SW480 (cell line): ENCODE measurements around the gene UCN2.
A peak's percentile ranks its signal among the peaks of the same experiment; 100 is the strongest.
"Not testable (repeated sequence)": the region's sequence is repeated elsewhere in the genome, so short reads cannot be mapped to it uniquely, and the experiment has no call there.

Experiments used
- DNase-seq: peaks from one replicate; pipeline ENCODE4 v3.0.0-alpha.2; 2016; ENCODE audit warnings: low spot score

The UCN2 gene

GRCh38 chr3:48561045-48561736 lies 2.4 kb downstream of the UCN2 start:
- peak; percentile 86 for DNase-seq

DNA sequence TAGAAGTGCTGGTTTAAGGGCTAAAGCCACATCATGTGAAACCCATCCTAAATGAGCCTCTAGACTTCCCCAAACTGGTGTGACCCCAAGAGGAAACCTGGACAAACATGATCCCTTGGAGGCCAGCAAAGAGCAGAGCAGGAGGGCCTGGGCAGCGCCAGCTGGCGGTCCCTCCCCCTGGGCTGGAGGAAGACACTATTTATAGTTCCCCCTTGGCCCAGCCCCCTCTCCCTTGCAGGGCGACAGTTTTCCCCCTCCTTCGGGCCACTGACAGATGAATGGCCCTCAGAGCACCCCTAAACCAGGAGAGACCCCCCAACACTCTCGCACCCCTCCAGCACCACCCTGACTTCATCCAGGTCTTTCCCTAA lies 2.9 kb downstream of the UCN2 start:
- DNase-seq, result no peak

DNA sequence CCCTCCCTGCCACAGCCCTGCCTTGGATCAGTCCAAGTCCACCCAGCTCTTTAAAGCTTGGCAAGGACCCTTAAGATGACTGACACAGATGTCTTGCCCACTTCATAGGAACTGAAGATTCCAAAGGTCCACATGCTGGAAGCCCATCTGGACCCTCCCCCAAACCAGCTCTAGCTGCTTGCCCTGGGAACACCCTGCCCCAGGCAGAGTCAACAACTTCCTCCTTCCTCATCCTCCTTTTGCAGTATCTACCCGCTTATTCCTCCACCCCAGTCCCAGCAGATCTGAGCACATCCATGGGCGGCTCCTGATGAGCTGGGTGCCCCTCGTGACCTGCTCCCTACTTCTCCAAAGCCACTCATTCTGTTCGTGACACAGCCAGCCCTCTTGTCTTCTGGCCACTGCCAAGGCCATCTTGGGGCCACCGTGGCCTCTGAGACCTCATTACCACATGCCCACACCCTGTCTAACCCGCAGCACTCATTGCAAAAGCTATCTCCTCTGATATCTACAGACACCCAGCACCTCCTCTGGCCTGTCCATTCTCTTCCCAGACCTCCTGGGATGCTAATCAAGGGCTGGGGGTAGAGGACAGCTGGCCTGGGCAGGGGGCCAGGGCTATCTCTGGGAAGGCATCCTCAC lies 5.0 kb downstream of the UCN2 start:
- no peak for DNase-seq

DNA sequence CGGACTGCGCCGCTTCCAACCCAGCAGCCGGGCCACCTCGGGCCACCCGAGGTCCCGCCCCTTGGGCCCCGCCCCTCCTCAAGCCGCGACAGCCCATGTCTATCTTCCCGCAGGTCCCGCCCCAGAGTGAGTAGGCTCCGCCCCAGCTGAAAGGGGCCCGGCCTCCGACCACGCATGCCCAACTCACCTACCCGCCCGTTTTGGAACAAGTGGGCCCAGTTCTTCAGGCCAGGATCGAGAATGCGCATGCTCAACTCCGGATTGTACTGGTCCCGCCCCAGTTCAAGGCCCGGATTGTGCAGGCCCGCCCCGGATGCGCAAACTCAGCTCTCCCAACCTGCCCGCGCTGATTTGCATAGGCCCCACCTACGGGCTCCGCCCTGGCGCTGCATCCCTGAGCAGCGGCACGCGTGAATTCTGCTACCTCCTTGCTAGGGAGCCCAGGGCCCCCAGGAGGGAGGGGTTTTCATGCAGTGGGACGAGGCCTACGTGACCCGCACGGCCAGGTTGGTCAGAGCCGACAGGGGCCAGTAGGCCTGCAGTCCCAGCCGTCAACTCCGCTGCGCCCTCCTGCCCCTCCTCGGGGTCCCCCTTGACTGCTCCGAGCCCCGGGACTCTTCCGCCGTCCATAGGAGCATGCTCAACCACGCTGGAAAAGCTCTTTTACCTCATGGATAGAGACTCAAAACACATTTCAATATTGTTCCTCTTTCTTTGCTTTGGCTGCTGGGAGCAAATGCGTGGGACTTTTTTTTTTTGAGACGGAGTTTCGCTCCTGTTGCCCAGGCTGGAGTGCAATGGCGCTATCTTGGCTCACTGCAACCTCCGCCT lies 6.6 kb downstream of the UCN2 start, which contains the start of gene PFKFB4:
PFKFB4 (minus strand) TSS at position 8 of the 831 bp plus-strand sequence. CDS start 26 bp downstream, outside the sequence.
- DNase-seq, result peak; percentile 99

- no peak for DNase-seq
These were observed 7.4 kb downstream of the UCN2 start for GRCh38 chr3:48555949-48556795.

DNA sequence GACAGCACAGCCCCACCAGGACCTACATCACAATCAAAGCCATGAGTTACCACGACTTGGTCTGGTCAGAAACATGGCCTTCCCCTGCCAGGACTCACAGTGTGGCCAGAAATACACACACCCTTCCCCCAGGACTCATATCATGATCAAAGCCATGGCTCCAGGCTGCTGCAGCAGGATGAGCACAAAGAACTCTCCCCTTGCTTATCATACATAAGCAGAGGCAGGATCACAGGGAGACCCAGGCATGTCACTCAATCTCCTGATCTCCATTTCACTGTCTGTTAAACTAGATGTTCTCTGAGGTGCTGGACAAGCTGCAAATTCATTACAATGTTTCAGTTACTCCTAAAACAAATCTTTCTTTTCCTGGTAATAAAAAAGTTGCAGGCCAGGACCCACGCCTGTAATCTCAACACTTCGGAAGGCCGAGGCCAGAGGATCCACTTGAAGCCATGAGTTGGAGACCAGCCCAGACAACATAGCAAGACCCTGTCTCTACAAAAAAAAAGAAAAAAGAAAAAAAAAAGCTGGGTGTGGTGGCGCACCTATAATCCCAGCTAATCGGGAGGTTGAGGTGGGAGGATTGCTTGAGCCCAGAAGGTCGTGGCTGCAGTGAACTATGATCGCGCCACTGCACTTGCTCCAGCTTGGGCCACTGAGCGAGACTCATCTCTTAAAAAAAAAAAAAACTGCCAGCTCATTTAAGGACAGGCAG lies 8.2 kb downstream of the UCN2 start:
- no peak for DNase-seq

DNA sequence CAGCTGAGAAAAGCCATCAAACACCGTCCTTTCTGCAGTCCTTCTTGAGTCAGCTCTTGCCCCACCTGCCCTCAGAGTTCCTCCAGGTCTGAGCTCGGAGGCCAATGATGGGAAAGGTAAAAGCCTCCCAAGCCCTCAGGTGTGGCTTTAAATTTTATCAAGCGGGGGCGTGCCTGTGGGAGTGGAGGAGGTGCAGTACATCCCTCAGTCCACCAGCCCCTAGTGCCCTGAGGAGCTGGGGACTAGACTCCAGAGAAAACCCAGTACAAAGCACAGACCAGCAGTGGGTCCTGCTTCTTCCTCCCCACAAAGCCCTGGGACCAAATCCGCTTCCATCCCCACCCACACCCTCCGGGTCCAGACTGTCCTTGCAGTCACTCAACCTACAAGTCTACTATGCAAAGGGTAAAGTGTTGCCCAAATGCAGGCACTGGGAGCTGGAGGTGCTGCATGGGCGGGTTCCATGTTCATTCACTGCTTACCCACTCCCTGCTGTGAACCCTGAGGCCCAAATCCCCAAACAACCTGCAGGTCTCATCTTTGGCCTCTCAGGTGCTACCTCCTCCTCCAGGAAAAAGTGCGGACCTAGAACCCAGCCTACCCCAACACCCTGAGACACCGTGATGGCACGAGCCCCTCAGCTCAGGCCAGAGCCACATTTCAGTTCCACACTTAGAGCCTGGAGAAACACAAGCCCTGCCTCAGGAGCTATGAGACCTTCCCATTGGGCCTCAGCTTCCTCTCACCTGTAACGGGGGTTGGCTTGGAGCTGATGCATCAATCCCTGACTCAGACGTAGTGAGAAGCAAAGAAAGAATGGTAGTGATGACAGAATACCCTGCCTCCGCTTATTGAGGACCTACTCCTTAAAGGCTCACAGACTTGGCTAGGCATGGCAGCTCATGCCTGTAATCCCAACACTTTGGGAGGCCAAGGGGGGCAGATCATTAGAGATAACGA lies 9.4 kb downstream of the UCN2 start:
- DNase-seq, result no peak

GRCh38 chr3:48553361-48553760 lies 10.2 kb downstream of the UCN2 start:
- DNase-seq, result no peak

DNA sequence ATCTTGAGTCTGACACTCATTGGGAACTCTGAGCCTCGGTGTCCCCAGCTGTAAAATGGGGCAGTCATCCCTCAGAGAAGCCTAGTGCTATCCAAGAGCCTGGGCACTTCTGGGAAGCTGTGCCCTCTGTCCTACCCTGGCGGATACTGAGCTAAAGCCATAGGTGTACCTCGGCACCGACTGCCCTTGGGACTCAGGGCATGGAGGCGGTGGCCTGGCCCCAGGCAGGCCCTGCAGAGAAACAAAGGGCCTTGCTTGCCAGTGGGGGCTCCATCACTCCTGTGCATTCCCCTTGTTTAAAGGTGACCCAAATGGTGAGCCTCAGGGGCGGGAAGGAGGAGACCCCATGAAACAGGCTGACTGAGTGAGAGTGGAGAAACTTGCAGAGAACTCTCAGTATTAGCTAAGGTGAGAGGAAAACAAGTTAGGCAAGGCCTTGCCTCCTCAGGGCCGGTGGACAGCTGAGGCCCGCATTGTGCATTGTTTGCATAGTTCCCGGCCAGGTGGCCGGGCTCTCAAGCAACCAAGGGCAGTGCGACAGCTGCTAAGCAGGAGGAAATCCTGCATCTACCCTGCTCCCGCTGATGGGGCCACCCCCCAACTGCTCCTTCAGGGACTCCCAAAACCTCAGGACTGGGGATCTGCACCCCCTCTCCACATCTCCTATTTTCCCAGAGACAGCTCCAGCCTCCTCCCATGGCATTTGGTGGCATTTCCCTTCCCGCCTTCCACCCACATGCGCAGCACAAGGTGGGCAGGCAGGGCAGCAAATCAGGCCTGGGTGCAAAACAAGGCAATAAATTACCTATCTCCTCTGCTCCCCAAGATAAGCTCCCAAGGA lies 11.2 kb downstream of the UCN2 start:
- no peak for DNase-seq

DNA sequence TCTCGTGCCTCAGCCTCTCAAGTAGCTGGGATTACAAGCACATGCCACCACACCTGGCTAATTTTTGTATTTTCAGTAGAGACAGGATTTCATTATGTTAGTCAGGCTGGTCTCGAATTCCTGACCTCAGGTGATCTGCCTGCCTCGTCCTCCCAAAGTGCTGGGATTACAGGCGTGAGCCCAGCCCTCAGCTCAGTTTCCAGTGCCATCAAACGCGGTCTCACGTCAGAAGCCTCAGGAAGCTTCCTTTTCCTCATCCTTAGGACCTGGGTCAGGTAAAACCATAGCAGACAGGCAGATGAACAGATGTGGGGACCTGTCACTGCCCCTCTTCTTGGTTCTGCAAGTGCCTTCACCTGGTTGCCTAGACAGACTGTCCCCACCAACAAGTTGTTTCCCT lies 11.9 kb downstream of the UCN2 start:
- not testable (repeated sequence) for DNase-seq

GRCh38 chr3:48548729-48549705 lies 14.6 kb downstream of the UCN2 start:
- DNase-seq, result peak; percentile 69

- no peak for DNase-seq
These were observed 15.5 kb downstream of the UCN2 start for GRCh38 chr3:48548126-48548525.

GRCh38 chr3:48546203-48546829 lies 17.3 kb downstream of the UCN2 start:
- no peak for DNase-seq

- DNase-seq, result no peak
These were observed 19.4 kb downstream of the UCN2 start for GRCh38 chr3:48544141-48544540.

DNA sequence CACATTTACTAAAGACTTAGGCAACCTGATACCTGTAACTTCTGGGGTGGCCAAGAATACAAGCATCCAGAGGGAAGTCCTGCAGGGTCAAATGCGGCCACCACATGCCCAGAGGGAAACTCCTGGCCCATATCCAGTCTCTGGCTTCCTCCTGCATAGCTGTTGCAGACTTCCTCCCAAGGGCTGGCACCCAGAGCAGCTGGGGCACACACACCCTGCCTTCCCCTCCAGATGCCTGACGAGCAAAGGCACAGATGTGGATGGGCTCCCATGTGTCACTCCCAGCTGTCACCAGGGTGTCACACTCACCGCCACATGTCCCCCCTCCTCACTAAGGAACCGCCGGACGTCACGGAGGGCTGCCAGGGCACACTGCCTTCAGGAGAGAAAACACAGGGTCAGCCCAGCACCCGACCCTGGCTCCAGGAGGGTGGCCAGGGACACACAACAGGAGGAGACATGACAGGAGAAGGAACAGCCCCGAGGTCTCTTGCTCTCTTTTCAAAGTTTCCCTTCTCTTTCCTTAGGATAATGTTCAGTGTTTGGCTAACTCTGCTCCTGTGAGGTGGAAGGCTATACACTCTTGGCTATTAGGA lies 20.2 kb downstream of the UCN2 start:
- no peak for DNase-seq

DNA sequence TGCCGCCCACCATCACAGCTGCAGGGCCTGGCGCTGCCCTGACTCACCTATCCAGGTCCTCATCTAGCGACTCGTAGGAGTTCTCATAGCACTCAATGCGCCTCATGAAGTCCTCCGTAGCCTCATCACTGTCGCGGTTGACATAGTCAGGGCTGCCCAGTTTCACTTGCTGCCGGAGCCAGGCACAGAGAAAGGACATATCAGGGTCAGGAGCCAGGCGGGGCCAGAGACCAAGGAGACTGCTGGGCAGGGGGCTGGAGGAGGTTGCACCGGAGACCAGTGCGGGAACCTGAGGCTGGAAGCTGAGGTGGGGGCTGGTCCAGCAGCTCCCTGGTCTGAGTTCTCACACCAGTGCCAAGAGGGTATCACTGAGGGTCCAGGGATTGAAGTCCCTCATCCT lies 25.1 kb downstream of the UCN2 start:
- DNase-seq, result no peak

- no peak for DNase-seq
These were observed 26.8 kb downstream of the UCN2 start for GRCh38 chr3:48536785-48537184.
